SH-SY5Y (cell line): ENCODE results near the gene MFAP5.

ENCODE experiments used
- GATA2 ChIP-seq: IDR thresholded peaks from 2 replicates; pipeline ENCODE4 v1.6.1; 2011; ENCODE audit warnings: mild to moderate bottlenecking, low read depth, low read length
- GATA3 ChIP-seq: IDR thresholded peaks from 2 replicates; pipeline ENCODE4 v1.6.1; 2011; ENCODE audit warnings: low read depth, mild to moderate bottlenecking, low read length, moderate library complexity

DNA sequence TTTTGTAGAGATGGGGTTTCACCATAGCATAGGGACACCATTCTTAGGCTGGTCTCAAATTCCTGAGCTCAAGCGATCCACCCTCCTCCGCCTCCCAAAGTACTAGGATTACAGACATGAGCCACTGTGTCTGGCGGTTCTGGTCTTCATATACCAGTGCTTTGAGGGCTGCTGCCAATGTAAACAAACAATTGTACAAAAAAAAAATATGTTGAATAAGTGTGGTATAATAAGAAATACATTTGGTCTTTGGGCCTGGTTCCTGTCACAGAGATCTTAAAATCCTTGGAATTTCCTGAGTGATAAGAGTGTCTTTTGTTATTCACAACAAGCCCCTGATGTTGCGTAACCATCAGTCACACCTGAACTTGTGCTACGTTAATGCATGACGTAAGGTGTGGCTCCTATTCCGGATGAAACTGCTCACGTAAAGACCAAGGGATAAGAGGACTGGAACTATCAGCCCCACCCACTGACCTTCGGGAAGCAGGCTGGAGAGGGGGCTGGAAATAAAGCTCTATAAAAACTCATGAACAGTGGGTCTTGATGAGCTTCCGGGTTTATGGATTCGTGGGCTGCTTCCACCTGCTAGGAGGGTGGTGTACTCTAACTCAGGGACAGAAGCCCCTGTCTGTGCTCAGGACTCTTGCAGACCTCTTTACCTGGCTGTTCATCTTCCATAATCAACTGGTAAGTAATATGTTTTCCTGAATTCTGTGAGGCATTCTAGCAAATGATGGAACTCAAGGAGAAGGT, 18.7 kb upstream of the MFAP5 start:
- TF ChIP-seq GATA2 (no peak), GATA3 (no peak)
